ENCODE data around the gene WDR73. TPM values are rescaled to one million over a fixed set of nuclear protein-coding genes. Genes with fewer than 3 reads are reported as not detected.
A peak's percentile ranks its signal among the peaks of the same experiment; 100 is the strongest.

Gene WDR73
- total RNA-seq, 3 donors from 2014 or later (not counting 1 experiment from before 2014, with no cell fraction given): 19.2 to 26.7 (median 19.7) TPM

- Histone ChIP-seq H3K9me3 (ENCODE audit: control insufficient read depth, insufficient read depth, low read length) (no peaks in the 10 kb centered on the region), H3K27ac (ENCODE audit: low read length) (no peak overlapping the region), H3K4me1 (ENCODE audit: control insufficient read depth, insufficient read depth, low read length) (peaks cover 39% of the 10 kb centered on the region), H3K27me3 (ENCODE audit: control insufficient read depth, insufficient read depth, low read length) (no peaks in the 10 kb centered on the region), H3K36me3 (ENCODE audit: control insufficient read depth, insufficient read depth, low read length) (peaks cover 9% of the 10 kb centered on the region), H3K4me3 (ENCODE audit: low read length) (peak overlapping the region; percentile 86)
- no peak for ATAC-seq
- no peaks in the 10 kb centered on the region for H3K36me3 Mint-ChIP-seq
- no peaks in the 10 kb centered on the region for H3K9me3 Mint-ChIP-seq
- peak overlapping the region; percentile 95 for H3K4me3 Mint-ChIP-seq
- intact Hi-C loops (cut with micrococcal nuclease): loop anchor here (2.0 kb wide), 2 partner anchors 31 to 53 kb away; partner anchors contain the start of gene WDR73
- H3K4me1 Mint-ChIP-seq: peaks cover 45 to 52% of the 10 kb centered on the region in 2 donors
- H3K27ac Mint-ChIP-seq: peak overlapping the region in 1 of 2 donors; percentile 94
- no peak for DNase-seq
- TF ChIP-seq CTCF (IDR thresholded peaks at IDR 0.05): no peak
- 31% methylated on average over 6 of the region's 6 CpGs for WGBS (ENCODE audit: insufficient coverage)
- H3K27me3 Mint-ChIP-seq (ENCODE audit: low read depth in 2 of 2): no peaks in the 10 kb centered on the region
These were observed 52.6 kb downstream of the WDR73 start for GRCh38 chr15:84601555-84601838.

GRCh38 chr15:84600687-84601554, 53.2 kb downstream of the WDR73 start, which contains the start of gene ZSCAN2:
TSS of gene ZSCAN2 (plus strand) at chr15:84601009. CDS start at chr15:84603928, 2,919 bp downstream.
- Histone ChIP-seq H3K27ac (ENCODE audit: low read length) (peak within 1 kb of the TSS; percentile 6), H3K4me3 (ENCODE audit: low read length) (peak within 1 kb of the TSS; percentile 86), H3K4me1 (ENCODE audit: control insufficient read depth, insufficient read depth, low read length) (peaks cover 39% of the 10 kb centered on the region), H3K27me3 (ENCODE audit: control insufficient read depth, insufficient read depth, low read length) (no peaks in the 10 kb centered on the region), H3K9me3 (ENCODE audit: control insufficient read depth, insufficient read depth, low read length) (no peaks in the 10 kb centered on the region), H3K36me3 (ENCODE audit: control insufficient read depth, insufficient read depth, low read length) (peaks cover 9% of the 10 kb centered on the region)
- TF ChIP-seq CTCF (IDR thresholded peaks at IDR 0.05): no peak
- no peaks in the 10 kb centered on the region for H3K36me3 Mint-ChIP-seq
- intact Hi-C loops (cut with micrococcal nuclease): loop anchor here (1.0 to 2.0 kb wide), 3 partner anchors 30 to 54 kb away; partner anchors contain the start of gene WDR73
- no peaks in the 10 kb centered on the region for H3K9me3 Mint-ChIP-seq
- peak; percentile 92 to 94 for DNase-seq
- peak; percentile 97 to 99 (median 99) for ATAC-seq
- WGBS (ENCODE audit: insufficient coverage): under 1% methylated on average over 68 of the region's 68 CpGs
- H3K27ac Mint-ChIP-seq: peak within 1 kb of the TSS; percentile 83 to 94
- H3K4me3 Mint-ChIP-seq: peak within 1 kb of the TSS; percentile 95
- peaks cover 45 to 50% of the 10 kb centered on the region in 2 donors for H3K4me1 Mint-ChIP-seq
- no peaks in the 10 kb centered on the region for H3K27me3 Mint-ChIP-seq (ENCODE audit: low read depth in 2 of 2)

GRCh38 chr15:84600331-84600686, 53.8 kb downstream of the WDR73 start:
- H3K27ac ChIP-seq (ENCODE audit: low read length): peak overlapping the region; percentile 6
- Mint-ChIP-seq H3K27ac (peak overlapping the region; percentile 83 to 94), H3K36me3 (no peaks in the 10 kb centered on the region), H3K4me1 (peaks cover 44% of the 10 kb centered on the region in 2 donors), H3K27me3 (ENCODE audit: low read depth in 2 of 2) (no peaks in the 10 kb centered on the region), H3K4me3 (peak overlapping the region; percentile 95), H3K9me3 (no peaks in the 10 kb centered on the region)
- ATAC-seq (peak; percentile 36 to 57 (median 44)), DNase-seq (peak in 1 of 2 donors; percentile 75)
- under 1% methylated on average over 20 of the region's 20 CpGs for WGBS (ENCODE audit: insufficient coverage)
- TF ChIP-seq CTCF (IDR thresholded peaks at IDR 0.05): no peak
- intact Hi-C loops (cut with micrococcal nuclease): loop anchor here (1.0 to 2.0 kb wide), 3 partner anchors 30 to 54 kb away; partner anchors contain the start of gene WDR73
- H3K27me3 ChIP-seq (ENCODE audit: control insufficient read depth, insufficient read depth, low read length): no peaks in the 10 kb centered on the region
- H3K4me3 ChIP-seq (ENCODE audit: low read length): peak overlapping the region; percentile 86
- peaks cover 6% of the 10 kb centered on the region for H3K36me3 ChIP-seq (ENCODE audit: control insufficient read depth, insufficient read depth, low read length)
- H3K4me1 ChIP-seq (ENCODE audit: control insufficient read depth, insufficient read depth, low read length): peaks cover 38% of the 10 kb centered on the region
- no peaks in the 10 kb centered on the region for H3K9me3 ChIP-seq (ENCODE audit: control insufficient read depth, insufficient read depth, low read length)

Data from natural killer cell (primary cell).